Measurements from ENCODE around the gene CAMTA1.

Gene CAMTA1

DNA sequence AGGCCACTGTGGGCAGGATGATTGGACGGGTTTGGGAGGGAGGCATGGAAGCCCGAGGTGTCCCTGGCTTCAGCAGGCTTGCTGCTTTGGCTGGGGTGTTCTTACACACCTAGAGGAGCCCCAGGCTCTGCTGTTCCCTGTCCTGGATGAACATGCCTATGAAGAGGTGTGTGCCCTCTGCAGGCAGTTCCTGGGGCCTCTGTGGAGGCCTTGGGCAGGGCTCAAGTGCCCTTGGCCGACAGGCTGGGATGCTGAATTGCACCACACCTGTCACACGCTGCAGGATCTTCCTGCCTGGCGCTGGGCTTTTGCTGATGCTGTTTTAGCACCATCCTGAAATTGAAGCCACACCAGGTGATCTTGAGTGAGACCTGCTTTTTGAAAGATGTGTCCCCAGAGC is 570.8 kb downstream of the CAMTA1 start:
- no peak for TF ChIP-seq ZNF274 (IDR thresholded peaks at IDR 0.05; ENCODE audit: low read depth, low read length)

DNA sequence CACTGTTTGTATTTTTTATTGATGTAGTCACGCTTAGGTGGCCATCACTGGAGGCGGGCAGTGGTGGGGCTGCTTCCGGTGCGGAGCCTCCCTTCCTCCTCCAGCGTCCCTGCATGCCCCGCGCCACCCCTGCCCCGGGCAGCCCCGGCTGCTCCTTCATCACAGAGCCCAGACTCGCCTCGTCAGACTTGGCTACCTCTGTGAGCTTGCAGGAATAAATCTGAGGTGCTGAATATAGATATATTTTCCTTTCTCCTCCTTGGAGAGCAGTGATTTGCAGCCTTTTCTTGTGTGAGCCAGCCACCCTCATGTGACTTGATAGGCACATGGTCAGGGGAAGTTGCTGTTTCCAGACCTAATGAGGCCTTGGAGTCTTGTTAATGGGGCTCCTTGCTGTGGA is 573.2 kb downstream of the CAMTA1 start:
- TF ChIP-seq ZNF274 (IDR thresholded peaks at IDR 0.05; ENCODE audit: low read depth, low read length): no peak
- H3K4me3 ChIP-seq (ENCODE audit: low read length): no peak overlapping the region

More for the DNA sequence above, 570.8 kb downstream of the CAMTA1 start:
- no peak overlapping the region for H3K4me3 ChIP-seq (ENCODE audit: low read length)

GRCh38 chr1:7360526-7360925 is 575.3 kb downstream of the CAMTA1 start:
- TF ChIP-seq ZNF274 (IDR thresholded peaks at IDR 0.05; ENCODE audit: low read depth, low read length): no peak
- no peak overlapping the region for H3K4me3 ChIP-seq (ENCODE audit: low read length)

- no peak overlapping the region for H3K4me3 ChIP-seq (ENCODE audit: low read length)
- TF ChIP-seq ZNF274 (IDR thresholded peaks at IDR 0.05; ENCODE audit: low read depth, low read length): no peak
These were observed 577.7 kb downstream of the CAMTA1 start for GRCh38 chr1:7362947-7363346.

GRCh38 chr1:7363450-7363849 is 578.2 kb downstream of the CAMTA1 start:
- TF ChIP-seq ZNF274 (IDR thresholded peaks at IDR 0.05; ENCODE audit: low read depth, low read length): no peak

GRCh38 chr1:7365706-7366105 is 580.5 kb downstream of the CAMTA1 start:
- no peak for TF ChIP-seq ZNF274 (IDR thresholded peaks at IDR 0.05; ENCODE audit: low read depth, low read length)
- no peak overlapping the region for H3K4me3 ChIP-seq (ENCODE audit: low read length)

More at GRCh38 chr1:7363450-7363849, 578.2 kb downstream of the CAMTA1 start:
- no peak overlapping the region for H3K4me3 ChIP-seq (ENCODE audit: low read length)

GRCh38 chr1:7366286-7366954 is 581.2 kb downstream of the CAMTA1 start:
- H3K4me3 ChIP-seq (ENCODE audit: low read length): no peak overlapping the region
- TF ChIP-seq ZNF274 (IDR thresholded peaks at IDR 0.05; ENCODE audit: low read depth, low read length): no peak

DNA sequence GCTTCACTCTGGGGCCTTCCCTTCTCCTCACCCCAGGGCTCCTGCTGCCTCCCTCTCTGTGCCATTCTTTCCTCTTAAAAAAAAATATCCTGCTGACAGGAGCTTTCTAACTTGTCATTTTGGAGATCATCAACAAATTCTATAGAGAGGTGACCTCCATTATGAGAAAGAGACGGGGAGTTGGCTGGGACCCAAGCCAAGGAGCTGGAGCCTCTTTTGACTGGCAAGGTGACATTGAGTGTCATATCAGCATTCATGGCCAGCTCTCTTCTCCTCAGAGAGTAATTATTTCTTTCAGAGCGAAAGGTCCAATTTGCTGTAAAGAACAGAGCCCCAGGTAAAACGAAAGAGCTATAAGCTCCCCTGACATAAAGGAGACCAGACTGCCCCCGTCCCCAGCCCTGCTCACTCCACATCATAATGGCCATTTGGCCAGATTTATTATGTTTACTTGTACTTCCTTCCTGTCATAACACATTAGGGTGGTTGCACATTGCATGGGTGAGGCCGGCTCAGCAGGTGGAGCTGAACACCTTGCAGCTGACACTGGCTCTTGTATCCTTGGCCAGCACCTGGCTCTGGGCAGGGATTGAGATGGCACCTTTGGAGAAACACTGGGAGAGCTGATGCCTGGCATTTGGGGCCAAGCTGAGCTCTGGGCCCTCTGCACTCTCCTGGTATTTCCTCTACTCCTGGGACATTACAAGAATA is 581.9 kb downstream of the CAMTA1 start:
- no peak for TF ChIP-seq ZNF274 (IDR thresholded peaks at IDR 0.05; ENCODE audit: low read depth, low read length)
- no peak overlapping the region for H3K4me3 ChIP-seq (ENCODE audit: low read length)

GRCh38 chr1:7369866-7370265 is 584.6 kb downstream of the CAMTA1 start:
- no peak for TF ChIP-seq ZNF274 (IDR thresholded peaks at IDR 0.05; ENCODE audit: low read depth, low read length)

DNA sequence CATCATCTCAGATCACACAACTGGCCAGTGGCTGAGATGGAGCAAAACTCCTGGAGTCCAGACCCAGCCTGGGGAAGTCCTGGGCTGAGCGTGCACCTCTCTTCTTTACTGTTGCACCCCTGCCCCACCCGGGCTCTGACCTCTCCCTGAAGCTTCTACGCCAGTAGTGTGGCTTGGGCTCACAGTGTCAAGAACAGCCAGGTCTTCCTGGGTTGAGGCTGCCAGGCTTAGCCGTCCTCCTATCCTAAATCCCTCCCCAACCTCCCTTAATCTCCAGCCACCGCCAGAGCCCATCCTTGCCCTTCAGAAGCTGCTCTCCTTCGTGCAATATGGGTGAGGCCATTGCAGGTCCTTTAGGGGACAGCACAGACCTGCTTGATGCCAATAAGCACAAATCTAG is 586.7 kb downstream of the CAMTA1 start:
- no peak for TF ChIP-seq ZNF274 (IDR thresholded peaks at IDR 0.05; ENCODE audit: low read depth, low read length)

More at GRCh38 chr1:7369866-7370265, 584.6 kb downstream of the CAMTA1 start:
- H3K4me3 ChIP-seq (ENCODE audit: low read length): no peak overlapping the region

DNA sequence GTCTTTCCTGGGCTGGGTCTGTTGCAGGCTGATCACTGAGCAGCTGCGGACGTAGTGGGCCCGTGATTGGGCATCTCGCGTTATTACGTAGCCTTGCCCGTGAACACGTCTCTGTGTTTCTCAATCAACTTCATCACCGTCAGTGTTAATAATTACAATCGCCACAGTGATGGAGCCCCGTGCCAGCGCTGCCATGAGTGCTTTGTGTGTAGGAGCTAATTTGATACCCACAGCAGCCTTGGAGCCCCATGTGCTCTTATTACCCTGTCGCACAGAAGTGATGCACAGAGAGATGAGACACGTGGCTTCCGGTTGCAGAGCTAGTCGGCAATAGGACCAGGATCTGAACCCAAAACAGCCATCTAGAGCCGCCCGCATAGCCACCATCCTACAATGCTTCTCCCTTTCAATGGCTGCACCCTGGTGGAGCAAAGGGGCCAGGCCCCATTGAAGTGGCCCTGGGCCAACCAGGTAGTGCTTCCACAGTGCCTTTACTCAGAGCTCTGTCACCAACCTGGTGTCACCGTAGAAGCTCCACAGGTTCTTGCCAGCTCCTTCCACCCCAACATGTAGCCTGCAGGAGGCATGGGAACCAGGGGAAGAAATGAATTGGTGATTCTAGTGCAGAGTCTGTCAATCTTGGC is 587.3 kb downstream of the CAMTA1 start:
- TF ChIP-seq ZNF274 (IDR thresholded peaks at IDR 0.05; ENCODE audit: low read depth, low read length): no peak
- H3K4me3 ChIP-seq (ENCODE audit: low read length): no peak overlapping the region

More for the DNA sequence above, 586.7 kb downstream of the CAMTA1 start:
- H3K4me3 ChIP-seq (ENCODE audit: low read length): no peak overlapping the region

- no peak for TF ChIP-seq ZNF274 (IDR thresholded peaks at IDR 0.05; ENCODE audit: low read depth, low read length)
- H3K4me3 ChIP-seq (ENCODE audit: low read length): no peak overlapping the region
These were observed 588.0 kb downstream of the CAMTA1 start for GRCh38 chr1:7373251-7373650.

- no peak overlapping the region for H3K4me3 ChIP-seq (ENCODE audit: low read length)
- no peak for TF ChIP-seq ZNF274 (IDR thresholded peaks at IDR 0.05; ENCODE audit: low read depth, low read length)
These were observed 588.8 kb downstream of the CAMTA1 start for GRCh38 chr1:7373876-7374562.

DNA sequence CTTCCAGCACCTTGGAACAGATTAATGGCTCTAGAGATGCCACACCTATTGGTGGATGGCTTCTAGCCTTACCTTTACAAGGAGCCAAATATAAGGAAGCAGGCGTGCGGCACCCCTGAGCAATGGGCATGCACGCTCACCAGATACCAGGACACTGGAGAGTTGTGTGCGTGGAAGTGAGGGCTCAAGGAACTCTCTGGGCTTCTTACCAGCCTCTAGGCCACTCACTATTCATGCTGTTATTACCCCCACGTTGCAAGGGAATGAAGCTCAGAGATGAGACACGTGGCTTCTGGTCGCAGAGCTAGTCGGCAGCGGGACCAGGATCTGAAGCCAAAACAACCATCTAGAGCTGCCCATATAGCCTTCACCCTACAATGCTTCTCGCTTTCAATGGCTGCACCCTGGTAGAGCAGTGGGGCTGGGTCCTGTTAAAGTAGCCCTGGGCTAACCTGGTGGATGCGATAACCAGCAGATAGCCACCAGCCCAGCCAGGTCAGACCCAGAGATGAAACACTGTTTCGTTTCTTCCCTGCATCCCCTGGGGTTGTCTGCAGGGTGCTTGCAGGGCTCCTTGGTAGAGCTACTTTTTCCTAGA is 589.4 kb downstream of the CAMTA1 start:
- H3K4me3 ChIP-seq (ENCODE audit: low read length): no peak overlapping the region

More for the DNA sequence above, 589.4 kb downstream of the CAMTA1 start:
- TF ChIP-seq ZNF274 (IDR thresholded peaks at IDR 0.05; ENCODE audit: low read depth, low read length): no peak

Data from GM08714 (cell line).